GM08714 (cell line): ENCODE measurements around the gene ZNF423.

Experiments used
- H3K4me3 ChIP-seq: fragments of 200-500 bp; sonication (Bioruptor generic); 2 replicates; pipeline ENCODE4 v1.5.1; 2014; ENCODE audit warnings: mild to moderate bottlenecking, low read length, inconsistent platforms
- ZNF274 ChIP-seq: IDR thresholded peaks from 2 replicates; pipeline ENCODE4 v1.6.1; 2012; ENCODE audit warnings: mild to moderate bottlenecking, low read depth, low read length

Gene ZNF423

DNA sequence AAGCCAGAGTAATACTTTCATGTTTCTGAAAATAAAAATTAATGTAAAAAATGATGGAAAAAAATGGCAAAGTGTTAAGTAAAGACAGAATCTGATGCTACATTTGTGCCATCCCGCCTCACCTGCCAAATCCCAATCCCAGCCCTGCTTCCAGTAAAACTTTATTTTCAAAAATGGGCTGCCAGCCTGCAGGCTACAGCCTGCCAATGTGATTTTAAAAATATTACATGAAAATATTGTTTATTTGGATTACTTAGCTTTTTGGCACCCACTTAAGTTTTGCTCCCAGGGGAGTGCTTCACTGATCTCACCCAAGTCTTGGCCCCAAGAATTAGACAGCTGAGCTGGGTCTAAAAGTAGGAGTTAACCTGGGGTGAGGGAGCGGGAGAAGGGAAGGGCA, 369.5 kb downstream of the ZNF423 start:
- no peak for TF ChIP-seq ZNF274
- no peak overlapping the region for H3K4me3 ChIP-seq

DNA sequence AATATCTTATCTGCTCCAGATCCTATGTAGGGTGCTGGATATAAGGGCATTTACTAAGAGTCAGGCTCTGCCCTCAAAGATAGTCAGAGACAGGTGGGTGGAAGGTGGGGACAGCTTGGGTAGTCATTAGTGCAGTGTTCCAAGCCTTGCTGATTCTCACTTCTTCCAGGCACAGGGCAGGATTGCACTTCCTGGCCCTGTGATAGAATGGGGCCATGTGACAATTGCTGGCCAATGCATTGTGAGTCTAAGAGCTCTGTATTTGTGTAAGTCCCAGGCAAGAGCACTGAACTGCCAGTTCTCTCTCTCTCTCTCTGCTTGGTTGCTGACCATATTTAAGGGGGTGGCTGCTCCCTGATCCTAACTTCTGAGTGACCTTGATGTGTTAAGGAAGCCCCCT, 370.2 kb downstream of the ZNF423 start:
- H3K4me3 ChIP-seq, result no peak overlapping the region
- no peak for TF ChIP-seq ZNF274

DNA sequence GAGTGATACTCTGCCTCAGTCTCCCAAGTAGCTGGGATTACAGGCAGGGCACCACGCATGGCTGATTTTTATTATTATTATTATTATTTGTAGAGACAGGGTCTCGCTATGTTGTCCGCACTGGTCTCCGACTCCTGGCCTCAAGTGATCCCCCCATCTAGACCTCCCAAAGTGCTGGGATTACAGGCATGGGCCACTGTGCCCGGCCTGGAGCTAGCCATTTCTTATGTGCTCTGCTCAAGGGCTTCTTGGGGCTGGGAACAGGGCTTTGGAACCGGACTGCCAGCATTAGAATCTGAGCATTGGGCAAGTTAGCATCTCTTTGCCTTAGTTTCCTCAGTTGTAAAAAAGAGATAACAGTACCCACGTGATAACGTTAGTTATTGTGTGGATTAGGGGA, 371.0 kb downstream of the ZNF423 start:
- no peak overlapping the region for H3K4me3 ChIP-seq
- TF ChIP-seq ZNF274, result no peak

DNA sequence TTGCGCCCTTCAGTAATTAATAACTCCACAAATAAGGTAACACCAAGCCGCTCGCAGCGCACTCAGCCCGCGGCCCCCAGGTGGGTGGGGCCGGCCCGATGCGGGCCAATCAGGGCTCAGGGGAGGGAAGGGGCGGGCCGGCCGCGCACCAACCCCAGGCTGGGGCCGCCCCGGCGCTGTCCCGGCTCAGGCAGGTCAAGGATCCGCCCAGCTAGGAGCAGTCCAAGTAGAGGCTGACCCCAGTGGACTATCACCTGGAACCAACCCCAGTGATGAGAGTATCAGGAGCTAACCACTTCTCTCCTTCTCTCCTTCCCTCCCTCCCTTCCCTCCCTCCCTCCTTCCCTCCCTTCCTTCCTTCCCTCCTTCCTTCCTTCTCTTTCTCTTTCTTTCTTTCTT, 371.5 kb downstream of the ZNF423 start:
- H3K4me3 ChIP-seq, result no peak overlapping the region
- no peak for TF ChIP-seq ZNF274

DNA sequence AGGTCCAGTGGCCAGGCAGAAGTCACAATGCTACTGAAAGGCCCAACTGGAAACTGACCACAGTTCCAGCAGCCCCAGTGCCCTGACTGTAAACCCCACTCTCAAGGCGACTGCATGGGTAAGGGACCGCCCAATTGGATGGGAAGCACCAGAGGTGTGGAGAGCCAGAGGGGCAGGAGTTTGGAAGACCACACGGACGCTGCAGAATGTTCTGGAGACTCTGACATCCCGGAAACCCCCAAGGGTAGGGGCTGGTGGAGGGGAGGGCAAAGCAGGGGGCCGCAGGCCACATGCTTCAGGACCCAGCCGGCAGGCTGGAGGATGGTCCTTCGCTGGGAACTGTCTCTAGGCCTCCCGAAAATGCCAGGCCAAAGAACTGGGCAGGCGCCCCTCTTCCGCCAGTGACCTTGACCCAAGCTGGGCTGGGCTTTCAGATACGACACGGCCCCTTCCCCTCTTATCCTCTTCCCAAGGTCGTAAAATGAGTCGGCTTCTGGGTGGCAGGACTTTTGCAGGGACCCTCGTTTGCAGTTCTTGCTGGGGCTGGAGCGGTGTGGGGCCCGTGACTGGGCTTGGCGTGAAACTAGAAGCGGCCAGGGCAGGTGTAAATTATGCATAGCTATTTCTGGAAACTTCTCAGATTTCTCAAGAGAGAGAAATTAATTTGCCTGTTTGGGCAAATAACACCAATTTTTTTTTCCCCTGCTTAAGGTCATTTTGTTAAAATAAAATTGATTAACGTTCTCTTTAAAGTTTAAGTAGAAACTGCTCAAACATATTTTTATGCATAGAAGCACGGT, 372.1 kb downstream of the ZNF423 start:
- H3K4me3 ChIP-seq, result no peak overlapping the region
- TF ChIP-seq ZNF274, result no peak

DNA sequence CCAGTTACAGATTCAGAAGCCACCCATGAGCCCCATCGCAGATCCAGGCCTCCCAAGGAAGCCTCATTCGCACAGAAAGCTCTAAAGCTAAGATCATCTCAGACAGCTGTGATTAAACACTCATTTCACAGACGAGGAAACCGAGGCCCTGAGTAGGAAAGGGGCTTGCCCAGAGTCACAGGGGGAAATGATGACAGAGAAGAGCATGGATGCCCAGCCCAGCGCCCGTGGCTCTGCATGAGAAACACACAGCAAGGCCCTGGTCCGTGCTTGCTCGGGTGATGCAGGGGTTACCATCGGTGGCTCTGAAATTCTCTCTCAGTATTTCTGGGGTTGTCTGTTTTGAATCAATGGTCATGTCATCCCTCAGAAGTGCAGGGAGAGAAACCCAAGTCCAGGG, 372.7 kb downstream of the ZNF423 start:
- TF ChIP-seq ZNF274, result no peak
- no peak overlapping the region for H3K4me3 ChIP-seq

DNA sequence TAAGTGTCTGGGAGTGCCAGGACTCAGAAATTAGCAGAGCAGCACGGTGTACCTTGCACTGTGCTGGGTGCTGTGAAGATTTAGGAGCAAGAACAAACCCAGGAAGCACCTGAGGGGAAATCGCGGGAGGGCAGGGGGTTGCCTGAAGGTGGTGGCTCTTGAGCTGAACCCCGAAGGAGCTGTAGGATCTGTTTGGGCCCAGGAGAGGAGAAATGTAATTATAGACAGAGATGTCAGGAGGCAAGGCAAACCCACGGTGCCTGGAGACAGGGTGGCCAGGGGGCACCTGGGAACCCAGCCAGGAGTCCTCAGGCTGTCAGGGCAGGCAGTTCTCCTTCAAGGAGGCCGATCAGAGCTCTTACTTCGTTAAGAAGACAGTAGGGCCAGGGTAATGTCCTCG, 373.2 kb downstream of the ZNF423 start:
- H3K4me3 ChIP-seq, result no peak overlapping the region
- TF ChIP-seq ZNF274, result no peak

DNA sequence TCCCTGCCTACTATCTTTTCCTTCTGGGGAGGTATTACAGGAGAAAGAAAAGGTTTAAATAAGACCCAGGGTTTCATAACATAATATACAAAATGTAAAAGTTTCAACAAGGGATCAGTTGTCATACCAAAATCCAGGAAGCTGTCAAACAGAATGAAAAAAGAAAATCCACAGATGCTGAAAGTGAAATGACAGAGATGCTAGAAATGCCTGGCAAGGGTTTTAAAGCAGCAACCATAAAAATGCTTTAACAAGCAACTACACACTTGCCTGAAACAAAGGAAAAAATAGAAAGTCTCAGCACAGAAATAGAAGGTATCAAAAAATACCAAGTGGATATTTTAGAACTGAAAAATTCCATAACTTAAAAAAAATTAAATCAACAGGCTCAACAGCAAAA, 377.3 kb downstream of the ZNF423 start:
- TF ChIP-seq ZNF274, result no peak
- H3K4me3 ChIP-seq, result no peak overlapping the region

DNA sequence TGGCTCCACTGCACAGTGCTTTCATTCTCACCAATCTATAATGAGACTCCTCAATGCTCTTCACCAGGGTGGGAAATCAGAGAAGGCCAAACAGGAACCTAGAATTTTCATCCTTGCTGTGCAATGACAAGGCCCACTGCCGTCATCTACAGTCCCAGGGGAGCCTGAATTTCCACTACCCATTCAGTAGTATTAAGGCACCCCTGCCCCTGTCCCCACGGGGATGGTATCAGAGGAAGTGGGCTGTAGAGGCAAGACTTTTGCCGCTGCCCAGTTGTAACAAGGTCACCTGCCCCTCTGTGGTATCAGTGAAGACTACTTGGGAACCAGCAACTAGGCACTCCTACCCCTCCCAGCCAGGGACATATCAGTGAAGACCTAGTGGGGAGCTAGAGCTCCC, 377.8 kb downstream of the ZNF423 start:
- no peak for TF ChIP-seq ZNF274
- H3K4me3 ChIP-seq, result no peak overlapping the region

DNA sequence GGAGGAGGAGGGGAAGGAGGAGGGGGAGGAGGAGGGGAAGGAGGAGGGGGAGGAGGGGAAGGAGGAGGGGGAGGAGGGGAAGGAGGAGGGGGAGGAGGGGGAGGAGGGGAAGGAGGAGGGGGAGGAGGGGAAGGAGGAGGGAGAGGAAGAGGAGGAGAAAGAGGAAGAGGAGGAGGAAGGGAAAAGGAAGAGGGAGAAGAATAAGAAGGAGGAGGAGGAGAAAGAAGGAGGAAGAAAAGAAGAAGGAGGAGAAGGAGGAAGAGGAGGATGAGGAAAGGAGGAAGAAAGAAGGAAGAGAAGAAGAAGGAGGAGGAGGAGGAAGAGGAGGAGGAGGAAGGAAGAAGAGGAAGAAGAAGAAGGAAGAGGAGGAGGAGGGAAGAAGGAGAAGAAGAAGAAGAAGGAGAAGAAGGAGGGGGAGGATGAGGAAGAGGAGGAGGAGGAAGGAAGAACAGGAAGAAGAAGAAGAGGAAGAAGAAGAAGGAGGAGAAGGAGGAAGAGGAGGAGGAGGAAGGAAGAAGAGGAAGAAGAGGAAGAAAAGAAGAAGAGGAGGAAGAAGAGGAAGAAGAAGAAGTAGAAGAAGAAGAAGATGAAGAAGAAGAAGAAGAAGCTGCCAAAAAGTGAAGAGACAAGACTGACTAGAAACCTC, 378.5 kb downstream of the ZNF423 start:
- no peak for TF ChIP-seq ZNF274
- H3K4me3 ChIP-seq, result no peak overlapping the region

DNA sequence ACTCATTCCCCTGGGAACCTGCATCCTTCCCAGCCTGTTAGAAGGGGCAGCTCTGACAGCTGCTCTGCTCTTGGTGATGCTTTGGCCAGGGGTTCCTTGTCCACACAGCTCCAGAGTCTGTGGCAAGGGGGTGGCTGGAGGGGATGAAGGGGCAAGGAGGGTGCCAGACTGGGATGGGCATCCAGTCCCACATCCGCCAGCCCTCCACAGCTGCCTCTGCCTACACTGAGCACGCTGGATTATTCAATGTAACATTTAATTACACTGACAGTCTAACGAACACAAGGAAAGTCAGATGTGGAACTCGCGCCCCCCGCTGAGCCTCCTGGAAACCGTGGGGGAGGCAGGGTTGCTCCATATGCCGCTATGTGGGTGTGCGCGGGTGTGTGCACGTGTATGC, 381.2 kb downstream of the ZNF423 start:
- no peak for TF ChIP-seq ZNF274
- H3K4me3 ChIP-seq, result no peak overlapping the region

DNA sequence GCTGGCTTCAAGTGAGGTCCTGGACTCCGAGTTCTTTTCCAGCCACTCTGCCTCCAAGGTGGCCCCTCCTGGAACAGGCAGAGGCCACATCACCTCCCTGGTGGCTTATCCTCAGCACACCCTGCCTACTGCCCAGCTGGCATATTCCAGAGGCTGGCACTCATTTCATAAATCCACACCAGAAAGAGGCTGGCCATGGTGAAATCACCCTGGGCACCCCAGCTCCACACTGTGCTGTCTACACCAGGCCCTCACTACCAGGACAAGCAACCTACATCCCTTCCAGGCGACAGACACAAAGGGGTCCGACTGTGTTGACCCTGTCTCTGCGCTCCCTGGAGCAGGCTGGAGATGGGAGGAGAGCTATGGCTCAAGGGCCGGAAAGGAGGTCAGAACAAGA, 382.1 kb downstream of the ZNF423 start:
- TF ChIP-seq ZNF274, result no peak
- no peak overlapping the region for H3K4me3 ChIP-seq

DNA sequence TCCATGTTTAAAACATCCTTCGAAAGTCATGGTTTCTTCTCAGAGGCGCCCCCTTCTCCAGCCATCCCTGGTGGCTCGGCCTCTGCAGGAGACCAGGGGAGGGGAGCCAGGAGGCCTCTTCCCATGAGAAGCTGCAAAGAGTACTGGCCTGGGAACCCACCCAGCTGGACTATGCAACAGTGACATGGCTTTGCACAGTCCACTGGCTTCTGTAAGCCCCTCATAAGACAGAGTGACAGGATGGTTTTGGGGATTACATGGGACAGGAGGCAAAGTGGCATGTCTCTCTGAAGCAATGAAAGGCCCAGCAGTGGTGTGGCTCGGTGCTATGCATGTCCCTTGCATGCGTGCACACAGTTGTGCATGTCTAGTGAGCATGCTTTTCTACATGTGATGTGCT, 382.8 kb downstream of the ZNF423 start:
- H3K4me3 ChIP-seq, result no peak overlapping the region
- no peak for TF ChIP-seq ZNF274

DNA sequence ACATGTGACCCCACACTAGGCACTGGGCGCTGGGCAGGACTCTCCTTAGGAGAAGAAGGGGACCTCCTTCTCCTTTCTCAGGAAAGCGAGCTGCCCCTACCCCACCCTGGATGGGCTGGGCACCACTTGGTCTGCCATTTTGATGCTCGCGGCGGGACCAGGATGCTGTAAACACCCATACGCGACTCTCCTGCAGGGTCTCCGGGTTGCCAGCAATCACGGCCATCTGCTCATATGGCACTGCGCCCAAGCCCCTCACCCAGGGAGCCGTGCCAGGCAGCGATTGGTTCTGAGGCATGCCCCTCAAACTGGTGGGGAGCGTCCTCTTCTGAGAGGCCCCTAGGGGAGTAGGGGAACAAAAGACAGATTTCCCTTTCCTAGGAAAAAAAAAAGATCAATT, 383.3 kb downstream of the ZNF423 start:
- TF ChIP-seq ZNF274, result no peak
- H3K4me3 ChIP-seq, result no peak overlapping the region

DNA sequence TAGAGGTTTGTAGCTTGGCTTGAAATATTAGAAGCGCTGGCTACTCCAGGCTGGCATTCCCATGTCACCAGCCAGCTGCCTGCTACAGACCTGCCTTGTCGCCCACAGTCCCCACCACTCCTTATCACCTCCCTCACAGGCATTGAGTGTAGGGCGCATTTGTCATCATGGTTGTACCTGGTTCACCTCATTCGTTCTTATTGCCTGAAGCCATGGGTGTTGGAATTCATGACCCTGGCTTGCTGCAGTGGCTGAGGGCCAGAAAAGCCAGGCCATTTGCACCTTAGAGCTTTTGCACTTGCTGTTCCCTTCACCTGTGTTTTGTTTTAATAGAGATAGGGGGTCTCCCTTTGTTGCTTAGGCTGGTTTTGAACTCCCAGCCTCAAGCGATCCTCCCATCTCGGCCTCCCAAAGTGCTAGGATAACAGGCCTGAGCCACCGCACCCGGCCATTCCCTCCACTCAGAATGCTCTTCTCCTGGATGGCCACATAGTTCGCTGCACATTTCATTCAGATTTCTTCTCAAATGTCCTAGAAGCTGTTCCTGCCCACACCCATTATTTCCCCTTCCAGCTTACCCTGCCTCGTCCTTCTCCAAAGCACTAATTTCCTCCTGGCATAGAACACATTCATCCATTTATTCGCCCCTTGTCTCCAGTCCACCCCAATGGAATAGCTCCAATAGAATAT, 384.7 kb downstream of the ZNF423 start:
- H3K4me3 ChIP-seq, result no peak overlapping the region
- no peak for TF ChIP-seq ZNF274
